GM18517 (cell line): ENCODE measurements around the gene ACVR1.
"Not testable (repeated sequence)": the region's sequence is repeated elsewhere in the genome, so short reads cannot be mapped to it uniquely, and the experiment has no call there.

Source experiments
- ATAC-seq: cut with Tn5 transposase; IDR thresholded peaks from one replicate; pipeline ENCODE4 v1.9.1; 2021; ENCODE audit warnings: mild to moderate bottlenecking, moderate library complexity; ENCODE audit not compliant: unreplicated experiment

The ACVR1 gene

GRCh38 chr2:157894694-157895435 lies 18.7 kb upstream of the ACVR1 start:
- no peak for ATAC-seq

- no peak for ATAC-seq
Measured at GRCh38 chr2:157893611-157894010, 17.5 kb upstream of the ACVR1 start.

GRCh38 chr2:157891643-157892041 lies 15.5 kb upstream of the ACVR1 start:
- ATAC-seq: no peak

GRCh38 chr2:157890969-157891642 lies 15.0 kb upstream of the ACVR1 start:
- no peak for ATAC-seq

DNA sequence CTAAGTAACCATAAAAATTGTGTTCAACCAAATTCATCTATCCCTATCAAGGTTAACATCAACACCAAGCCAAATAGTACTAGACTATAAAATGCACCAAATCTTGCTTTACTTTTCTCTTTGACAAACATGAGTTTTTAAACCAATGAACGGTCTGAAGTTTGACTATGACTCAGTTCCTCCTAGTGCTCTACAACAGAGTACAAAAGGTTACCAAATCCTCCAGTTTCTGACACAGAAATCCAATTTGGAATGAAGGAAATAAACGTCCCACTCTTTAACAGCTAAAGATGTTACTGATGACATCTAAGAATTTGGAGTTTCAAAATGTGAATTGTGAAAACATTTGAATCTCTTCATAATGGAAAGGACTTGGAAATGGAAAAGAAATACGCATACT lies 11.8 kb upstream of the ACVR1 start:
- ATAC-seq: no peak

- not testable (repeated sequence) for ATAC-seq
Measured at GRCh38 chr2:157884533-157884932, 8.4 kb upstream of the ACVR1 start.

GRCh38 chr2:157880927-157881326 lies 4.8 kb upstream of the ACVR1 start:
- ATAC-seq: no peak

- ATAC-seq: no peak
Measured at GRCh38 chr2:157877761-157878400, 1.8 kb upstream of the ACVR1 start.

- ATAC-seq: no peak
Measured at GRCh38 chr2:157876786-157877138, 632 bp upstream of the ACVR1 start.

GRCh38 chr2:157875641-157876065 lies 477 bp downstream of the ACVR1 start:
- ATAC-seq: peak; percentile 20

DNA sequence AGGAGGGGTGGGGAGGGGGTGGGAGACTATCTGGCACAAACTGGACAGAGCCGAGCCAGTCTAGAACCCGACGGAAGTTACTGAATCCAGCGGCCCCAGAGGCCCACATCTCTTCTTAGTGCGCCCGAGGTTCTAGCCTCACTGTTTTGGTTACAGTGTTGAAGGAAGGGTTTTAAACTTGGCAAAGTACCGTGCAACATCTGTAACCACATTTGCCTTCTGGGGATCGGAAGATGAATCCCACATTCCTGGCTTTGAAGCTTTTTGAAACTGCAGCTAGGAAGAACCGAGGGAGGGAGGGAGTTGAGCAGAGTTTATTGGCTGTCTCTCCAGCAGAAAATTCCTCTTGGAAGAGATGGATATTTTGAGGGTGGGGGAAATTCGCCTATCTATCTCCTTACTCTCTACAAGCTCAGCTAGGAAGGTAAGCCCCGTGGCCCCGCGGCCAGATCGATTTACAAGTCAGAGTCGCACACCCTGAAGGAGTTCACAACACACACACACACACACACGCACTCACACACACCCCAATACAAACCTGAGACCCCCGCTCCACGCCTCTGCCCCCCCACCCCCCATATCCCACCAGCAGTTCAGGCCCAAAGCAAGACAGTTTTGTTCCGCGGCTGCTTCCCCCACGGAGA lies 1.0 kb downstream of the ACVR1 start:
- ATAC-seq: no peak

- ATAC-seq: no peak
Measured at GRCh38 chr2:157874348-157874747, 1.8 kb downstream of the ACVR1 start.

DNA sequence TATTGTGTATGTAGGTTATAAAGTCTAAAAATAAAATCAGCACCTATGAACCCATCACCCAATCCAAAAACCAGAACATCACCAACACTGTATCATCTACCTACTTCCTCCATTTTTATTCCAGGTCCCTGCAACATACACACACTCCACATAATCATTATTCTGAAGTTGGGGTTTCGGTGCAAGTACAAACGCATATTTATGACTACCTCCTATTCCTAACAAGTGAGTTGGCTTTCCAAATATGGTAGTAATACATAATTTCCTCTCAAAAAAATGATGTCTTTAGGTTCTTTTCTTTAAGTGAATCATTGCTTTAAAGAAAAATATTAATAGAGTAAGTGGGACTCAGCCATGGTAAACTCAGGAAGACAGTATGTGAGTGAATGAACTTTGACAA lies 3.3 kb downstream of the ACVR1 start:
- no peak for ATAC-seq

GRCh38 chr2:157871415-157871814 lies 4.7 kb downstream of the ACVR1 start:
- ATAC-seq: no peak

- no peak for ATAC-seq
Measured at GRCh38 chr2:157868993-157869392, 7.1 kb downstream of the ACVR1 start.

GRCh38 chr2:157867703-157868102 lies 8.4 kb downstream of the ACVR1 start:
- ATAC-seq: no peak

DNA sequence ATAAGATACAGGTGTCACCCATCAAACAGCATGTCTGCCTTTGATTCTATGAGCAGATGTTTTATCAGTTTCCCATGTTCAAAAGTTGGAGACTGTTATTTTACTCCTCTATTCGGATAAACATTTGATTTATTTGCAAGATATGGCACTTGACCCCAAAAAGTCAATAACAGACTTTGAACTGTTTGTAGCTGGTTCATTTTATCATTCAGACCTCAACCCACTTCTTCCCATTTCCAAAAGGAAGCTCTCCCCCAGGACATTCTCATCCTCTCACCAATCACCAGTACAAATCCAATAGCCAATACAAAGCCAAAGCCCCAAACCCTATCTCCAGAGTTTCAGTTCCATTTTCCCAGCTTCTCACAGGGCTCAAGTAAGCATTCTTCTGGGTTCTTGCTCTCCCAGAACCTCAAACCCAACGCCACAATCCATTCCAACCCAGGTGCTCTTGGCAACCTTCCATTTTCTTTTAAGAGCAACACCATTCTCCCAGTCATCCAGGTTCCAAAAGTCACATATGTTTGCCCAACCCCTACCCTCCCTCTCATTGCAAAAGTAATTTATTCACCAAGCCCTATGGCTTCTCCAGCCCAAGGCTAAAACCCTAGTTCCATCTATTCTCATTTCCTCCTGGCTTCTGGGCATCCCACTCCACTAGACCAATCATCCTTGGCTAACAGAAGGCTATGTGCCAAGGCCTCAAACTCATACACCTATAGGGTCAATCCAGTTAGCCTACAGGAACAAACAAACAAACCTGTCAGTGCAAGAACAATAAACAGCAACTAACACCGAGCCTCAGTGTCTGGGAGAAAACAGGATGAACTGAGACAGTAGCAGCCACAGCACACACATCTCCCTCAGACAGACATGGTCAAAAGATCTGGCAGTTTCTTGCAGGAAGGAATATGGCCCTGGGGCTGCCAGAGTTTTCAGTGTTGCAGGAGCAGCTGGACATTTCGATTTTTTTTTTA lies 9.2 kb downstream of the ACVR1 start:
- ATAC-seq: no peak

- no peak for ATAC-seq
Measured at GRCh38 chr2:157866202-157866601, 9.9 kb downstream of the ACVR1 start.

GRCh38 chr2:157864857-157865430 lies 11.2 kb downstream of the ACVR1 start:
- no peak for ATAC-seq

DNA sequence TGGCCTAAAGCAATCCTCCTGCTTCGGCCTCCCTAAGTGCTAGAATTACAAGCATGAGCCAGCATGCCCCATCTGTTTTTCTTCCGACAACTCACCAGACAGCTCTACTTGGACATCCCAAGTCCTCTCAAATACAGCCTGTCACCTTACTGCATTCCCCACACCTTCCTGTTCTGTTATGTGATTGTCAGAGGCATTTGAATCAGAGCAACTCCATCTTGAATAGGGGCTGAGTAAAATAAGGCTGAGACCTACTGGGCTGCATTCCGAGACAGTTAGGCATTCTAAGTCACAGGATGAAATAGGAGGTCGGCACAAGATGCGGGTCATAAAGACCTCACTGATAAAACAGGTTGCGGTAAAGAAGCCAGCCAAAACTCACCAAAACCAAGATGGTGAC lies 17.3 kb downstream of the ACVR1 start:
- ATAC-seq: no peak
